Smooth muscle cell (in vitro differentiated cells): ENCODE measurements around the gene ITGB1BP1. TPM values are rescaled to one million over a fixed set of nuclear protein-coding genes. Genes with fewer than 3 reads are reported as not detected.

Experiments
- DNase-seq: peaks from one replicate; lab custom pipeline; 2025; ENCODE audit not compliant: unreplicated experiment; lab: John Stamatoyannopoulos, UW
- H2AFZ ChIP-seq: fragments of 200-600 bp; sonication (generic); 2 replicates; pipeline ENCODE4 v1.6.0; 2016; ENCODE audit warnings: antibody characterized with exemption, low read depth, mild to moderate bottlenecking
- H3F3A ChIP-seq: fragments of 200-600 bp; sonication (generic); 2 replicates; pipeline ENCODE4 v1.6.0; 2017; ENCODE audit warnings: antibody characterized with exemption, low read depth
- H3K27ac ChIP-seq: fragments of 200-600 bp; sonication (generic); 2 replicates; pipeline ENCODE4 v1.5.1; 2016; ENCODE audit warnings: low read depth, mild to moderate bottlenecking
- H3K27me3 ChIP-seq: fragments of 200-600 bp; sonication (generic); 2 replicates; pipeline ENCODE4 v1.6.1; 2016; ENCODE audit warnings: low read depth, mild to moderate bottlenecking
- H3K36me3 ChIP-seq: fragments of 200-600 bp; sonication (generic); 2 replicates; pipeline ENCODE4 v1.5.1; 2016; ENCODE audit warnings: low read depth
- H3K4me1 ChIP-seq: fragments of 200-600 bp; sonication (generic); 2 replicates; pipeline ENCODE4 v1.5.1; 2016; ENCODE audit warnings: low read depth
- H3K4me2 ChIP-seq: fragments of 200-600 bp; sonication (generic); 2 replicates; pipeline ENCODE4 v1.6.0; 2016; ENCODE audit warnings: mild to moderate bottlenecking
- H3K4me3 ChIP-seq: fragments of 200-600 bp; sonication (generic); 2 replicates; pipeline ENCODE4 v1.5.1; 2016; ENCODE audit warnings: mild to moderate bottlenecking
- H3K79me2 ChIP-seq: fragments of 200-600 bp; sonication (generic); 2 replicates; pipeline ENCODE4 v1.6.0; 2016; ENCODE audit warnings: low read depth, mild to moderate bottlenecking
- H3K9ac ChIP-seq: fragments of 200-600 bp; sonication (generic); 2 replicates; pipeline ENCODE4 v1.6.0; 2016; ENCODE audit warnings: low read depth
- H3K9me3 ChIP-seq: fragments of 200-600 bp; sonication (generic); replicated peaks from 2 replicates; pipeline ENCODE4 v1.5.1; 2016; ENCODE audit warnings: low read depth
- H4K20me1 ChIP-seq: fragments of 200-600 bp; sonication (generic); 2 replicates; pipeline ENCODE4 v1.6.0; 2016; ENCODE audit warnings: low read depth
- CTCF ChIP-seq: fragments of 200-600 bp; sonication (generic); IDR thresholded peaks from 2 replicates; pipeline ENCODE4 v1.5.1; 2017; ENCODE audit warnings: borderline replicate concordance, mild to moderate bottlenecking, antibody characterized with exemption; ENCODE audit not compliant: insufficient read depth, poor library complexity, severe bottlenecking
- WGBS: methylation state at CpG from one replicate; pipeline ENCODE4 v1.1.7; 2016; ENCODE audit warnings: low lambda C conversion rate; 5-methylcytosine and 5-hydroxymethylcytosine counted together
- polyA plus RNA-seq: library from polyadenylated mRNA; unstranded; fragments of >200 nt; fragmentation: Nextera tagmentation; extraction: Ambion mirVana; gene quantifications from 2 replicates; pipeline ENCODE4 v1.2.1, GENCODE V29; 2016
- total RNA-seq: library from RNA; depleted of rRNA; stranded (reverse); fragments of >200 nt; gene quantifications from 2 replicates; pipeline ENCODE4 v1.2.3, GENCODE V29; 2014

ITGB1BP1 gene
- total and polyA plus RNA-seq, 2 experiments from 2014 or later = 53.9 to 138 TPM

- WGBS = 43% methylated on average over 18 of the region's 18 CpGs
- peak overlapping the region; percentile 98 for H3K27ac ChIP-seq
- H3F3A ChIP-seq = peaks cover 26% of the 10 kb centered on the region
- H3K4me2 ChIP-seq = peak overlapping the region; percentile 74
- no peaks in the 10 kb centered on the region for H3K36me3 ChIP-seq
- DNase-seq = peak; percentile 62
- H3K9ac ChIP-seq = peak overlapping the region; percentile 82
- TF ChIP-seq CTCF = no peak
- no peaks in the 10 kb centered on the region for H3K4me1 ChIP-seq
- H3K9me3 ChIP-seq = no peaks in the 10 kb centered on the region
- peaks cover 3% of the 10 kb centered on the region for H4K20me1 ChIP-seq
- H3K4me3 ChIP-seq = no peak overlapping the region
- no peaks in the 10 kb centered on the region for H3K79me2 ChIP-seq
- H2AFZ ChIP-seq = no peak overlapping the region
- no peaks in the 10 kb centered on the region for H3K27me3 ChIP-seq
Measured at GRCh38 chr2:9380702-9381628, 42.4 kb downstream of the ITGB1BP1 start.

- no peak for TF ChIP-seq CTCF
- 95% methylated on average over 5 of the region's 5 CpGs for WGBS
Measured at GRCh38 chr2:9379391-9379755, 44.0 kb downstream of the ITGB1BP1 start.

GRCh38 chr2:9378433-9379390, 44.6 kb downstream of the ITGB1BP1 start:
- DNase-seq = peak; percentile 19
- Histone ChIP-seq H2AFZ (no peak overlapping the region), H3K4me2 (peak overlapping the region; percentile 61), H3K4me3 (no peak overlapping the region), H4K20me1 (peaks cover 3% of the 10 kb centered on the region), H3K27me3 (no peaks in the 10 kb centered on the region), H3K4me1 (no peaks in the 10 kb centered on the region), H3K27ac (peak overlapping the region; percentile 83), H3F3A (peaks cover 26% of the 10 kb centered on the region), H3K9me3 (no peaks in the 10 kb centered on the region), H3K79me2 (no peaks in the 10 kb centered on the region), H3K9ac (no peak overlapping the region), H3K36me3 (no peaks in the 10 kb centered on the region)
- WGBS = 55% methylated on average over 30 of the region's 30 CpGs
- no peak for TF ChIP-seq CTCF

More at GRCh38 chr2:9379391-9379755, 44.0 kb downstream of the ITGB1BP1 start:
- Histone ChIP-seq H3K4me1 (no peaks in the 10 kb centered on the region), H4K20me1 (peaks cover 3% of the 10 kb centered on the region), H3F3A (peaks cover 26% of the 10 kb centered on the region), H3K4me2 (no peak overlapping the region), H3K4me3 (no peak overlapping the region), H3K27ac (peak overlapping the region; percentile 83), H3K36me3 (no peaks in the 10 kb centered on the region), H3K9ac (no peak overlapping the region), H2AFZ (no peak overlapping the region), H3K9me3 (no peaks in the 10 kb centered on the region), H3K27me3 (no peaks in the 10 kb centered on the region), H3K79me2 (no peaks in the 10 kb centered on the region)
- DNase-seq = no peak
